Mucosa of descending colon (tissue), 3 donors: ENCODE measurements around the gene ITGB6. TPM values are rescaled to one million over a fixed set of nuclear protein-coding genes. Genes with fewer than 3 reads are reported as not detected.

Experiments used
- ATAC-seq: fragments of 200-7000 bp; cut with Tn5 transposase; one replicate; pipeline ENCODE4 v1.9.1; 2020; ENCODE audit warnings: mild to moderate bottlenecking, moderate library complexity
- DNase-seq, 3 donors: peaks; one replicate each; pipeline ENCODE4 v3.0.0-alpha.2; 2020
- H3K36me3 ChIP-seq: fragments of 200-600 bp; one replicate; pipeline ENCODE4 v1.8.0; 2021; ENCODE audit warnings: low read depth, mild to moderate bottlenecking
- H3K4me1 ChIP-seq: fragments of 200-600 bp; one replicate; pipeline ENCODE4 v1.8.0; 2021; ENCODE audit warnings: low read depth, mild to moderate bottlenecking
- H3K4me3 ChIP-seq: fragments of 200-600 bp; one replicate; pipeline ENCODE4 v1.8.0; 2021; ENCODE audit warnings: mild to moderate bottlenecking
- H3K9me3 ChIP-seq: fragments of 200-600 bp; one replicate; pipeline ENCODE4 v1.8.0; 2021; ENCODE audit warnings: mild to moderate bottlenecking
- CTCF ChIP-seq: fragments of 200-600 bp; IDR thresholded peaks from one replicate; pipeline ENCODE4 v1.8.0; 2022; ENCODE audit warnings: antibody characterized with exemption, mild to moderate bottlenecking
- intact Hi-C, 2 donors: fragments of 100-400 bp; cut with DNase I in 1 of 2; cut with micrococcal nuclease in 1 of 2; formaldehyde crosslinking; loops; one replicate each; pipeline versions ENCODE4 v1.11.0 to v1.11.1; 2022; cut with DNase I, micrococcal nuclease
- total RNA-seq, 3 donors: library from RNA; stranded (reverse); fragmentation: NEBNext Ultra II Directional in 2 of 3; extraction: Animal tissue kit (Norgen Biotek cat#: 25700) in 2 of 3; gene quantifications; one replicate each; pipeline versions ENCODE4 v1.2.1 to v1.2.4, GENCODE V29; 2021 to 2023
- donor health status: DM: no; HTN: no; CAD: no; lungs with moderate emphysema.
- donor health status: DM: no; HTN: no; CAD: no.
- donor health status: DM: no; HTN: yes; CAD: no.

Gene ITGB6
- total RNA-seq, 3 donors from 2014 or later = 9.0 to 35.7 (median 16.2) TPM

GRCh38 chr2:160229591-160229990, 29.5 kb upstream of the ITGB6 start:
- no peak for TF ChIP-seq CTCF
- intact Hi-C loops = no loop called here
- Histone ChIP-seq H3K4me3 (no peak overlapping the region), H3K9me3 (no peaks in the 10 kb centered on the region), H3K4me1 (no peaks in the 10 kb centered on the region), H3K36me3 (no peaks in the 10 kb centered on the region)
- DNase-seq (no peak), ATAC-seq (peak; percentile 69)

GRCh38 chr2:160228141-160228917, 28.3 kb upstream of the ITGB6 start:
- ATAC-seq (peak; percentile 52), DNase-seq (no peak)
- Histone ChIP-seq H3K4me1 (peaks cover 10% of the 10 kb centered on the region), H3K4me3 (no peak overlapping the region), H3K36me3 (no peaks in the 10 kb centered on the region), H3K9me3 (no peaks in the 10 kb centered on the region)
- intact Hi-C loops = no loop called here
- TF ChIP-seq CTCF = no peak

- H3K4me3 ChIP-seq = no peak overlapping the region
- H3K4me1 ChIP-seq = peaks cover 17% of the 10 kb centered on the region
- ATAC-seq = peak; percentile 37
- no peak for DNase-seq
- H3K36me3 ChIP-seq = no peaks in the 10 kb centered on the region
- intact Hi-C loops = no loop called here
- no peaks in the 10 kb centered on the region for H3K9me3 ChIP-seq
- no peak for TF ChIP-seq CTCF
Observed at GRCh38 chr2:160227293-160227915, 27.3 kb upstream of the ITGB6 start.

GRCh38 chr2:160226367-160226766, 26.3 kb upstream of the ITGB6 start:
- intact Hi-C loops = no loop called here
- Histone ChIP-seq H3K36me3 (no peaks in the 10 kb centered on the region), H3K4me1 (peaks cover 27% of the 10 kb centered on the region), H3K9me3 (no peaks in the 10 kb centered on the region), H3K4me3 (no peak overlapping the region)
- DNase-seq (peak in 1 of 3 donors; percentile 39), ATAC-seq (no peak)
- no peak for TF ChIP-seq CTCF

GRCh38 chr2:160225722-160226121, 25.6 kb upstream of the ITGB6 start:
- no peak for TF ChIP-seq CTCF
- ATAC-seq (peak; percentile 5), DNase-seq (peak in 1 of 3 donors; percentile 38)
- Histone ChIP-seq H3K36me3 (no peaks in the 10 kb centered on the region), H3K4me3 (no peak overlapping the region), H3K9me3 (no peaks in the 10 kb centered on the region), H3K4me1 (peaks cover 30% of the 10 kb centered on the region)
- intact Hi-C loops = no loop called here
